ENCODE measurements around the gene NTNG2.

The NTNG2 gene

GRCh38 chr9:132238026-132238972 is 76.4 kb downstream of the NTNG2 start:
- DNase-seq, result no peak

DNA sequence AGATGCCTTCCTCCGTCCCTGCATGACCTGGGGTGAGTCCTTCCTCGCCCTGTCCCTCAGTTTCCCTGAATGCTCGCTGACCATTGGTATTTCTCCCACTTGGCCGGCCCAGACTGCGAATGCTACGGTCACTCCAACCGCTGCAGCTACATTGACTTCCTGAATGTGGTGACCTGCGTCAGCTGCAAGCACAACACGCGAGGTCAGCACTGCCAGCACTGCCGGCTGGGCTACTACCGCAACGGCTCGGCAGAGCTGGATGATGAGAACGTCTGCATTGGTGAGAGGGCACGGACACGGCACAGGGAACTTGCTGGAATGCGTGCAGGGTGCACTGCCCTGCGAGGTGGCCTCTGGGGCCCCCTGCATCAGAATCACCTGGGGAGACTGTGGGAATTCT is 77.1 kb downstream of the NTNG2 start:
- DNase-seq, result no peak

- DNase-seq, result no peak
These were observed 77.7 kb downstream of the NTNG2 start for GRCh38 chr9:132239518-132239917.

GRCh38 chr9:132239999-132240840 is 78.4 kb downstream of the NTNG2 start:
- DNase-seq, result no peak

DNA sequence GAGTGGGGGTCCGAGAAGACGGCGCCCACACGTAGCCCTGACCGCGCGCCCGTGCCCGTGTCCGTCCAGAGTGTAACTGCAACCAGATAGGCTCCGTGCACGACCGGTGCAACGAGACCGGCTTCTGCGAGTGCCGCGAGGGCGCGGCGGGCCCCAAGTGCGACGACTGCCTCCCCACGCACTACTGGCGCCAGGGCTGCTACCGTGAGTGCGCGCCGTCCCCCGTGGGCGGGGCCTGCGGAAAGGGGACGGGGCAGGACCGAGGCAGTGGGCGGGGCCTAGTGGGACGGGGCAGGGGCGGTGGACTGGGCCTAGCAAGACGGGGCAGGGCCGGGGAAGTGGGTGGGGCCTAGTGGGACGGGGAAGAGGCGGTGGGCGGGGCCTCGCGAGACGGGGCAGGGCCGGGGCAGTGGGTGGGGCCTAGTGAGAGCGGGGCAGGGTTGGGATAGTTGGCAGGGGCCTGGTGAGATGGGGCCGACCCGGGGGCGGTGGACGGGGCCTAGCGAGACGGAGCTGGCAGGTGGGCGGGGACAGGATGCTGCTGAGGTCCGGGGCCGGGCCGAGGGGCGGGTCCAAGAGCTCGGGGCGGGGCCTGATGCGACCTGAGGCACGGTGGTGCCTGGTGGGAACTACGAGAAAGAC is 79.1 kb downstream of the NTNG2 start:
- DNase-seq, result peak; percentile 97

GRCh38 chr9:132241483-132241839 is 79.6 kb downstream of the NTNG2 start:
- no peak for DNase-seq

GRCh38 chr9:132241840-132242620 is 80.2 kb downstream of the NTNG2 start:
- peak; percentile 41 for DNase-seq

- DNase-seq, result no peak
These were observed 80.8 kb downstream of the NTNG2 start for GRCh38 chr9:132242621-132243155.

DNA sequence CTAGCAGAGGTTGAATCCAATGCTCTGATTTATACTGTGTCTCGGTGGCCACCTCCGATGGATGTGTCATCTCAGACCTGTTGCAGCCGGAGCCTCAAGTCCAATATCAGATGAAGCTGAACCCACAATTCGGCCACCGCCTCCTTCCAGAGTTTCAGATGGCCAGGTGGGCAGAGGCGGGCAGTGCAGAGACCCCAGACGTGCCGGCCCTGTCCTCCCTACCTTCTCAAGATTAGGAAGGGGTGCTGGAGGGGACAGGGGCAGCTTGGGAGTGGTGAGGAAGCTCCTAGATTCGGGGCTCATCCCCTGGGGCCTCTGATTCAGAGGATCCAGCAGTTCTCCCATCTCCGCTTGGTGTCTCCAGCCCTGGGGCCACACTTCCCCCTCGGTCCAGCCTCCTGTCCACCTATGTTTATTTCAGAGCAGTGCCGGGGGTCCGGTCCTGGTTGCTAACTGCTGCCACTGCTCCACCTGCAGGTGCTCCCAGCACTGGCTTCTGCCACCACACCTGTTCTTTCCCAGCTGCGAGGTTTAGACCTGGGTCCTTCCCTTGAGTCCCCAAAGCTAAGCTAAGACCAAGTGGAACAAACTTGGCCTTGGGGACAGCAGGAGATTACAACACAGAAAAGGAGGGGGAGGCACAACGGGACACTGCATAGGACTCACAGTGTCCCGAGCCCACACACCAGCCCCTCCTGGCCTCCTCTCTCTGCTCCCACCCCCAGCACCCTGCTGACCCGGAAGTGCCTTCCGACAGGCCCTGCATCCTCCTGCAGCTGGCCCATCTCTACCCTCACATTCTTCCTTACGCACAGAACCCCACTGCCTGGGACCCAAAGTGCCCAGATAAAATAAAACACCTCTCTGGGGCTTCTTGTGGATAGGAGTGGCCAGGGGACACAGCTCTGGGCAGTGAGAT is 81.6 kb downstream of the NTNG2 start:
- no peak for DNase-seq

GRCh38 chr9:132244582-132245455 is 83.0 kb downstream of the NTNG2 start:
- DNase-seq, result no peak

DNA sequence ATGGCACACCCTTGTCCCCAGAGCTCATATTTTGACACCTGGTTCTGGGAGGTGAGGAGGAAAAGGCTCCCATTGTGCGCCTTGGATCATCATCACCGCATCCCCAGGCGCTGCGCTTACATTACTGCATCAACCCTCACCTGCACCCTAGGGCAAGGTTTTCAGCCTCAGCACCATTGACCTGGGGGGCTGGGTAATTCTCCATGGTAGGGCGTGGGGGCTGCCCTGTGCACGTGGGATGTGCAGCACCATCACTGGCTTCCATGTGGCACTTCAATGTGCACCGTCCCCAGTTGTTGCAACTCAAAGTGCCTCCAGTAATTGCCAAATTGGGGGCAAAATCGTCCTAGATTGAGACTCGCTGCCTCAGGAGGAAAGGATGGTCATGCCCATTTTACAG is 83.6 kb downstream of the NTNG2 start:
- DNase-seq, result no peak

DNA sequence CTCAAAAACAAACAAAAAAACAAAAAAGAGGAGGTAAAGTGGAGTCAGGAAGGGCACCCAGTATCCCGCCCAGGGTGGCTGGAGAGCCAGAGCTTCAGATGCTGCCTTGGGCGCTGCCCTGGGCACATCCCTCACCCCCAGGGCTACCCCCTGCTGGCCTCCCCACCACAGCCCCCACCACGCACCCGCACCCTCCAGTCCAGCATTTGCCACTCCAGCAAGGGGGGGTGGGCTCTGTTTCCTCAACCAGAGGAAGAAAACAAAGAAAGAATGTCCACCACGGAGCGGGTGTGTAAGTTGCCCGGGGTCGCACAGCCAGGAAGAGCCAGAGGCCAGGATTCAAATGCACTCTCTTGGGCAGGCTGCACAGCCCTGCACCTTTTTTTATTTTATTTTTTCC is 86.1 kb downstream of the NTNG2 start:
- no peak for DNase-seq

GRCh38 chr9:132249123-132249522 is 87.3 kb downstream of the NTNG2 start:
- DNase-seq, result no peak

DNA sequence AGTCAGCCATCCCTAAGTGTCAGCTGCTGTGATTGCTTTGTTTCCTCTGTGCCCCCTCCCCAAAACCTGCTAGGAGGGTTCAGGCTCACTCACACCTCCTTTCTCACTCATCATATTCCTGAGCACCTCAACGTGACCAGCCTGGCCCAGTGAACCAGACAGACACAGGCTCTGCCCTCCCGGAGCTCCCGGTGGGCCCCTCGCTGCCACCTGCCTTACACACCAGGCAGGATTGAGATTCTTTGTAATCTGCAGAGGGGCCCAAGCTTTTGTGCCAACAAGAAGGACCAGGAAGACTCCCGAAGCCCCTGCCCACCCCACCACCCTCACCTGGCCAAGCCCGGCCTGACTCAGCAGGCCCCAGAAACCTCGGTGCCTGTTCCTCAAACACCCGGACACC is 87.8 kb downstream of the NTNG2 start:
- DNase-seq, result no peak

DNA sequence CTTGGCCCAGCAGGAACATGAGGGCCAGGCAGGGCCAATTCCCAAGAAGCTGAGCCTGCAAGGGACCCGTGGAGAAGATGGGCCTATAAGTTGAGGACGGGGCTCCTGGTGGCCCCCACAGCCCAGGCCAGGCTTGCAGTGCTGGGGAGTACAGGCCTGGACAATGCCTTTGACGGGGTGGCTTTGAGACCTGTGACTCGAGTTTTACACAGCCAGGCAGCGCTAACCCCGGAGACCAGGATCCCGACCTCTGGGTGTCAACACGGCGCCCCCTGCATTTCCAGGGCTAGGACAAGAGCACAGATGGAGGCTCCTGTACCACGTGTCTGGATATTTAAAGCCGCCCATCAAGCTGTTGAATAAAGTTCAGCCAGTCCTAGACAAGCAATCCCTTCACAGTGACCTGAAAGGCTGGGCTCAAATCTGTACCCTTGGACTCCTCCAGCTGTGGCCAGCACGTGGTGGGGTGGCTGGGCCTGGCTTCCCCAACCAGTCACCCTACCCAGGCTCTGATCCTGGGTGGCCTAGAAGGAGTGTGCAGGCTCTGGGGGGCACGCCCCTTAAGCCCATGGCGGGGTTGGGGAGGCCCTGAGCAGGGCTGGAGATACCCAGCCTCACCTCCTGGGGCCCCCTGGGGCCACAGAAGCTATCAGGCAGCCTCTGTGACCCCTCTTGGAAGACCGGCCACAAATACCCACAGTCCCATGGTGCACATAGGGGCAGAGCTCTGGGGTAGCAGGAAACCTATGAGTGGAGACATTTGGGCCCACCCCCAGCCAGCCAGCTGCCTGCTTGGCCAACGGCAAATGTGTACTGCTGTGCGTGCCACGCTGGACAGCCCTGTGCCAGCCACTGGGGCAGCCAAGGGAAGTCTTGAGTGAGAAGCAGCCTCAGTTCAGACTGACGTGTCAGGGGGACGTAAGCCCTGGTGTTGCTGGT is 88.7 kb downstream of the NTNG2 start:
- DNase-seq, result no peak

- DNase-seq, result no peak
These were observed 99.0 kb downstream of the NTNG2 start for GRCh38 chr9:132260846-132261245.

DNA sequence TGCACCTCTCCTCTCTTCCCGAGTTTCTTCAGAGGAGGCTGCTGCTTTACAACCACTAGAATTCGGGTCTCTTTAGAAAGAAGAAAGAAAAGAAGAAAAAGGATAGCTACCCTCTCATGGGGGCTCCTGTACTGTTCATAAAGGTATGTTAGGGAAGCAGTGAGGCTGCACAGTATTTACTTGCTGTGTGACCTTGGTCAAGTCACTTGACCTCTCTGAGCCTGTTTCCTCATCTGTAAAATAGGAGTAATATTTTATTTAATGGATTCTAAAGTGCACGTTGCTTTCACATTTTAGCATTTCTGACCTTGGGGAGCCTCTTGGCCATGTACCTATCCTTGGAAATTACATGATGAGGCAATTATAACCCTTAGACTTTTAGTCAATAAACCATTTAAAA is 104.2 kb downstream of the NTNG2 start:
- no peak for DNase-seq

DNA sequence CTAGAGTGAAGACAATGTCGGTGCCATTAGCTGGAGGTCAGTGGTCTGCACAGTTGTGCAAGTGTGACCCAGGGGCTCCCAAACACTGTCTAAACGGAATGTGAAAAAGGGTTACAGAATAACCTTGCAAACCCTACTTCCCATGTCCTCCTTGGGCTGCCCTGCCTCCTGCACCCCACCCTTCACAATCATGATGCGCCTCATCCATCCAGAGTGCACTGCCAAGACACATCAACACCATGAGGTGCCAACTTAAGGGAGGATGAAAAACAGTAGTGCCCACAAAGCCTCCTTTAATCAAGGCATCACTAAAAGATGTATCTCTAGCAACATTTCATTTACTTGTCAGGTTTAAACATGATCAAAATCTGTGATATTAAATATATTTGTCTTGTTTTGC is 105.8 kb downstream of the NTNG2 start:
- DNase-seq, result no peak
